Stomach (tissue), 4 donors: ENCODE measurements around the gene VGLL3.
"Not testable (repeated sequence)": the region's sequence is repeated elsewhere in the genome, so short reads cannot be mapped to it uniquely, and the experiment has no call there.

Source experiments
- CTCF ChIP-seq, 7 experiments: fragments of 450-650 bp in 4 of 7; fragments of 200-600 bp in 3 of 7; sonication (generic) in 3 of 7; IDR thresholded peaks; one replicate each; pipeline ENCODE4 v1.5.1; 2016 to 2019; ENCODE audit warnings: antibody characterized with exemption in 7 of 7, control low read depth in 2 of 7, mild to moderate bottlenecking in 1 of 7
- POLR2AphosphoS5 ChIP-seq, 3 donors: sonication (generic); formaldehyde crosslinking; IDR thresholded peaks; one replicate each; pipeline ENCODE4 v1.6.1; 2016; ENCODE audit warnings: antibody characterized with exemption in 3 of 3

GRCh38 chr3:87017370-87017769 lies 26.4 kb upstream of the VGLL3 start:
- not testable (repeated sequence) for TF ChIP-seq CTCF, POLR2AphosphoS5 (IDR thresholded peaks at IDR 0.05)
